ENCODE measurements around the gene NXN. TPM values are rescaled to one million over a fixed set of nuclear protein-coding genes. Genes with fewer than 3 reads are reported as not detected.
A peak's percentile ranks its signal among the peaks of the same experiment; 100 is the strongest.

Gene NXN
- total RNA-seq, 1 experiment from 2014 or later: 57.3 TPM

- BruUV-seq (replicated peaks): no TSS peak
- DNase-seq (ENCODE audit: unreplicated experiment): no peak
- ChIA-PET CTCF (no interaction called here), POLR2A (no interaction called here)
- no peak for TF ChIP-seq CTCF (IDR thresholded peaks at IDR 0.05; ENCODE audit: unreplicated experiment)
- Mint-ChIP-seq H3K27me3 (ENCODE audit: insufficient read depth, unreplicated experiment) (no peaks in the 10 kb centered on the region), H3K27ac (ENCODE audit: low read depth, unreplicated experiment) (no peak overlapping the region), H3K36me3 (ENCODE audit: insufficient read depth, unreplicated experiment) (peaks cover 57% of the 10 kb centered on the region), H3K9me3 (ENCODE audit: unreplicated experiment) (no peaks in the 10 kb centered on the region), H3K4me1 (ENCODE audit: insufficient read depth, unreplicated experiment) (peaks cover 25% of the 10 kb centered on the region), H3K4me3 (ENCODE audit: unreplicated experiment) (no peak overlapping the region)
- intact Hi-C loops (cut with micrococcal nuclease): no loop called here
Observed at GRCh38 chr17:1003633-1003971, 24.0 kb upstream of the NXN start.

GRCh38 chr17:1002771-1003555 is 23.4 kb upstream of the NXN start:
- peaks cover 31% of the 10 kb centered on the region for H3K4me1 Mint-ChIP-seq (ENCODE audit: insufficient read depth, unreplicated experiment)

GRCh38 chr17:1002412-1002753 is 22.8 kb upstream of the NXN start:
- H3K4me1 Mint-ChIP-seq (ENCODE audit: insufficient read depth, unreplicated experiment): peaks cover 35% of the 10 kb centered on the region
- no peaks in the 10 kb centered on the region for H3K27me3 Mint-ChIP-seq (ENCODE audit: insufficient read depth, unreplicated experiment)
- no peaks in the 10 kb centered on the region for H3K9me3 Mint-ChIP-seq (ENCODE audit: unreplicated experiment)
- ChIA-PET CTCF (interaction anchor here (1.9 kb wide), 1 partner anchor 54 kb away, joined by 9 read pairs; no protein-coding TSS in a partner anchor), POLR2A (no interaction called here)
- no peak for DNase-seq (ENCODE audit: unreplicated experiment)
- H3K27ac Mint-ChIP-seq (ENCODE audit: low read depth, unreplicated experiment): peak overlapping the region; percentile 19
- BruUV-seq (replicated peaks): no TSS peak
- TF ChIP-seq CTCF (IDR thresholded peaks at IDR 0.05; ENCODE audit: unreplicated experiment): no peak
- peaks cover 57% of the 10 kb centered on the region for H3K36me3 Mint-ChIP-seq (ENCODE audit: insufficient read depth, unreplicated experiment)
- intact Hi-C loops (cut with micrococcal nuclease): no loop called here
- no peak overlapping the region for H3K4me3 Mint-ChIP-seq (ENCODE audit: unreplicated experiment)

More at GRCh38 chr17:1002771-1003555, 23.4 kb upstream of the NXN start:
- CTCF ChIA-PET: no interaction called here
- Mint-ChIP-seq H3K27me3 (ENCODE audit: insufficient read depth, unreplicated experiment) (no peaks in the 10 kb centered on the region), H3K27ac (ENCODE audit: low read depth, unreplicated experiment) (no peak overlapping the region), H3K9me3 (ENCODE audit: unreplicated experiment) (no peaks in the 10 kb centered on the region), H3K4me3 (ENCODE audit: unreplicated experiment) (no peak overlapping the region), H3K36me3 (ENCODE audit: insufficient read depth, unreplicated experiment) (peaks cover 57% of the 10 kb centered on the region)
- TF ChIP-seq CTCF (IDR thresholded peaks at IDR 0.05; ENCODE audit: unreplicated experiment): no peak
- intact Hi-C loops (cut with micrococcal nuclease): no loop called here
- DNase-seq (ENCODE audit: unreplicated experiment): no peak
- POLR2A ChIA-PET: no interaction called here
- no TSS peak for BruUV-seq (replicated peaks)

- CTCF ChIA-PET: interaction anchor here (0.6 to 1.9 kb wide), 4 partner anchors 55 to 256 kb away, joined by 4 to 9 read pairs (median 4); no protein-coding TSS in a partner anchor
- Mint-ChIP-seq H3K4me1 (ENCODE audit: insufficient read depth, unreplicated experiment) (peaks cover 35% of the 10 kb centered on the region), H3K36me3 (ENCODE audit: insufficient read depth, unreplicated experiment) (peaks cover 57% of the 10 kb centered on the region), H3K9me3 (ENCODE audit: unreplicated experiment) (no peaks in the 10 kb centered on the region), H3K4me3 (ENCODE audit: unreplicated experiment) (no peak overlapping the region), H3K27me3 (ENCODE audit: insufficient read depth, unreplicated experiment) (no peaks in the 10 kb centered on the region), H3K27ac (ENCODE audit: low read depth, unreplicated experiment) (peak overlapping the region; percentile 19)
- BruUV-seq (replicated peaks): no TSS peak
- intact Hi-C loops (cut with micrococcal nuclease): no loop called here
- no peak for TF ChIP-seq CTCF (IDR thresholded peaks at IDR 0.05; ENCODE audit: unreplicated experiment)
- POLR2A ChIA-PET: no interaction called here
- DNase-seq (ENCODE audit: unreplicated experiment): no peak
Observed at GRCh38 chr17:1001640-1002411, 22.2 kb upstream of the NXN start.
